ENCODE results near the gene MYO10.
A peak's percentile ranks its signal among the peaks of the same experiment; 100 is the strongest.

MYO10 gene

GRCh38 chr5:16943846-16944678 lies 8.0 kb upstream of the MYO10 start:
- no peak overlapping the region for H3K4me3 ChIP-seq (ENCODE audit: low read depth in 1 of 2, low read length in 2 of 2)
- H3K4me1 ChIP-seq (ENCODE audit: control insufficient read depth in 1 of 2, insufficient read depth in 2 of 2, low read length in 2 of 2) = peaks cover 0 to 4% of the 10 kb centered on the region in 2 donors
- H3K27me3 ChIP-seq (ENCODE audit: control insufficient read depth in 1 of 2, insufficient read depth in 2 of 2, low read length in 2 of 2) = no peaks in the 10 kb centered on the region
- no peak overlapping the region for H3K27ac ChIP-seq (ENCODE audit: low read depth, low read length)
- H3K36me3 ChIP-seq (ENCODE audit: control insufficient read depth in 1 of 2, insufficient read depth in 2 of 2, low read length in 2 of 2) = no peaks in the 10 kb centered on the region
- peaks cover 2 to 9% of the 10 kb centered on the region in 2 donors for H3K9me3 ChIP-seq (ENCODE audit: control insufficient read depth in 1 of 2, low read length in 2 of 2)
- no peak overlapping the region for H3K9ac ChIP-seq (ENCODE audit: low read depth in 1 of 2, low read length in 2 of 2)

GRCh38 chr5:16937503-16938161 lies 1.5 kb upstream of the MYO10 start:
- no peaks in the 10 kb centered on the region for H3K27me3 ChIP-seq (ENCODE audit: control insufficient read depth in 1 of 2, insufficient read depth in 2 of 2, low read length in 2 of 2)
- no peaks in the 10 kb centered on the region for H3K9me3 ChIP-seq (ENCODE audit: control insufficient read depth in 1 of 2, low read length in 2 of 2)
- no peaks in the 10 kb centered on the region for H3K36me3 ChIP-seq (ENCODE audit: control insufficient read depth in 1 of 2, insufficient read depth in 2 of 2, low read length in 2 of 2)
- H3K4me1 ChIP-seq (ENCODE audit: control insufficient read depth in 1 of 2, insufficient read depth in 2 of 2, low read length in 2 of 2) = peaks cover 11 to 27% of the 10 kb centered on the region in 2 donors
- H3K9ac ChIP-seq (ENCODE audit: low read depth in 1 of 2, low read length in 2 of 2) = no peak overlapping the region
- no peak overlapping the region for H3K27ac ChIP-seq (ENCODE audit: low read depth, low read length)
- peak overlapping the region in 1 of 2 donors; percentile 83 for H3K4me3 ChIP-seq (ENCODE audit: low read depth in 1 of 2, low read length in 2 of 2)

DNA sequence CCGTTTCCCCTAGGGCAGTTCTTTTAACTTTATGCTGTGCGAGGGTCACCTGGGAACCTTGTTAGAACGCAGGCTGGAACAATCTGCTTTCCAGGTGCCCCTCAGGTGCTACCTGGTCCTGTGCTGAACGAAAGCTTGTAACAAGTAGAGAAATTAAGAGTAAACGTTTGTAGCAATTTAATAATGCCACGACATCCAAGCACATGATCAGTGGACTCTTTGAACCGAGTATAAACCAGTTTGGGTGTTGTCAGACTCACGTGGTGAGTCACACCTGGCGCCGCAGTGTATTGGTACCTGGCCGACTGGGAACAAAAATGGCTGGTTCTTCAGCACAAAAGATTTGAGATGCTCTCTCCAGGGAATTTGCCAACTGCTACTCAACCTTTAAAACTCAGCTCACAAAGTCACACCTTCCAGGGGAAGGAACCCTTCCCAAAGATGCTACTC lies 926 bp upstream of the MYO10 start:
- Histone ChIP-seq H3K9me3 (ENCODE audit: control insufficient read depth in 1 of 2, low read length in 2 of 2) (no peaks in the 10 kb centered on the region), H3K27me3 (ENCODE audit: control insufficient read depth in 1 of 2, insufficient read depth in 2 of 2, low read length in 2 of 2) (no peaks in the 10 kb centered on the region), H3K36me3 (ENCODE audit: control insufficient read depth in 1 of 2, insufficient read depth in 2 of 2, low read length in 2 of 2) (no peaks in the 10 kb centered on the region), H3K27ac (ENCODE audit: low read depth, low read length) (peak overlapping the region; percentile 72), H3K9ac (ENCODE audit: low read depth in 1 of 2, low read length in 2 of 2) (peak overlapping the region; percentile 53 to 73), H3K4me3 (ENCODE audit: low read depth in 1 of 2, low read length in 2 of 2) (peak overlapping the region; percentile 77 to 83), H3K4me1 (ENCODE audit: control insufficient read depth in 1 of 2, insufficient read depth in 2 of 2, low read length in 2 of 2) (peaks cover 17 to 33% of the 10 kb centered on the region in 2 donors)

DNA sequence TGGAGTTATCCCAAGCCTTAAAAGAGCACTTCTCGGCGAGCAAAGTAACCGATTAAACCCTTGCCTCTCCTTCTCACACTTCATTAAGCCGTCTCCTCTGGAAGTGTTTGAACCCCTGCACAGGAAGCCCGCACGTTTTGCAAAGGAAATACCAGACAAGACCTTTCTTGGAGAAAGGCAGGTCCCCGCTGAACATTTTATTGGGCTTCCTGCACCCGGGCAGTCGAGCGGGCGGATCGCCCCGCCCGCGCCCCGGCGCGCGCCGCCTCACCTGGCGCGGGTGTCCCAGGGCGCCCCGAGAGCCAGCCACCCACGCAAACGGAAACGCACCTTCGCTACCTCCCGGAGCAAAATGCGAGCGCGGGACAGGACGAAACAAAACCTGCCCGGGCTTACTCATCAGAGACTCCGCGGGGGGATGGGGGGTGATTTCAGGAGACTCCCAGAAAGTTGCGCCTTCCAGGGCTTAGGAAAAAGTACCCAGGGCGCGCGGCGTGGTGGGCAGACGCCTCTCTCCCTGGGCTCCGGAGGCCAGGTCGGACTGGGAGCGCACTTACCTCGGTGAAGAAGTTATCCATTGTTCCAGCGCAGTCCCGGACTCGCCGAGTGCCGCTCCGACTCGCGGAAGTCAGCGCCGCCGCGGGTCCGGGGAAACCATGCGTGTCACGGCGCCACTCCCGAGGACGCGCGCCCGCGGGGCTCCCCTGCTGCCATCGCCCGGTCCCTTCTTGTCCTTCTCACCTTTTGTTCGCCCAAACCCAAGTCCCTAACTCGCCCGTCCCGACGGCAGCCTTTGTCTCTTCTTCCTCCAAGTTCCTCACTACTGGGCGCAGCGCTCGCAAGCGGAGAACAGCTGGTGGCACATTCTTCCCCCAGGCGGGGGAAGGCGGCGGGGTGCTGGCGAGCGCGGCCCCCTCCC lies 598 bp downstream of the MYO10 start:
- Histone ChIP-seq H3K27me3 (ENCODE audit: control insufficient read depth in 1 of 2, insufficient read depth in 2 of 2, low read length in 2 of 2) (no peaks in the 10 kb centered on the region), H3K4me1 (ENCODE audit: control insufficient read depth in 1 of 2, insufficient read depth in 2 of 2, low read length in 2 of 2) (peaks cover 25 to 45% of the 10 kb centered on the region in 2 donors), H3K27ac (ENCODE audit: low read depth, low read length) (peak overlapping the region; percentile 91), H3K9me3 (ENCODE audit: control insufficient read depth in 1 of 2, low read length in 2 of 2) (no peaks in the 10 kb centered on the region), H3K9ac (ENCODE audit: low read depth in 1 of 2, low read length in 2 of 2) (peak overlapping the region; percentile 86 to 89), H3K4me3 (ENCODE audit: low read depth in 1 of 2, low read length in 2 of 2) (peak overlapping the region; percentile 67 to 83), H3K36me3 (ENCODE audit: control insufficient read depth in 1 of 2, insufficient read depth in 2 of 2, low read length in 2 of 2) (no peaks in the 10 kb centered on the region)

GRCh38 chr5:16934677-16935153 lies 1.4 kb downstream of the MYO10 start:
- Histone ChIP-seq H3K36me3 (ENCODE audit: control insufficient read depth in 1 of 2, insufficient read depth in 2 of 2, low read length in 2 of 2) (no peaks in the 10 kb centered on the region), H3K9ac (ENCODE audit: low read depth in 1 of 2, low read length in 2 of 2) (peak overlapping the region; percentile 86 to 89), H3K4me3 (ENCODE audit: low read depth in 1 of 2, low read length in 2 of 2) (peak overlapping the region; percentile 67 to 83), H3K9me3 (ENCODE audit: control insufficient read depth in 1 of 2, low read length in 2 of 2) (no peaks in the 10 kb centered on the region), H3K27me3 (ENCODE audit: control insufficient read depth in 1 of 2, insufficient read depth in 2 of 2, low read length in 2 of 2) (no peaks in the 10 kb centered on the region), H3K27ac (ENCODE audit: low read depth, low read length) (no peak overlapping the region), H3K4me1 (ENCODE audit: control insufficient read depth in 1 of 2, insufficient read depth in 2 of 2, low read length in 2 of 2) (peaks cover 25 to 52% of the 10 kb centered on the region in 2 donors)

- no peaks in the 10 kb centered on the region for H3K36me3 ChIP-seq (ENCODE audit: control insufficient read depth in 1 of 2, insufficient read depth in 2 of 2, low read length in 2 of 2)
- H3K9me3 ChIP-seq (ENCODE audit: control insufficient read depth in 1 of 2, low read length in 2 of 2) = no peaks in the 10 kb centered on the region
- peak overlapping the region; percentile 86 to 89 for H3K9ac ChIP-seq (ENCODE audit: low read depth in 1 of 2, low read length in 2 of 2)
- peak overlapping the region; percentile 67 to 83 for H3K4me3 ChIP-seq (ENCODE audit: low read depth in 1 of 2, low read length in 2 of 2)
- H3K27ac ChIP-seq (ENCODE audit: low read depth, low read length) = no peak overlapping the region
- H3K27me3 ChIP-seq (ENCODE audit: control insufficient read depth in 1 of 2, insufficient read depth in 2 of 2, low read length in 2 of 2) = no peaks in the 10 kb centered on the region
- H3K4me1 ChIP-seq (ENCODE audit: control insufficient read depth in 1 of 2, insufficient read depth in 2 of 2, low read length in 2 of 2) = peaks cover 25 to 49% of the 10 kb centered on the region in 2 donors
Observed at GRCh38 chr5:16934123-16934522, 2.0 kb downstream of the MYO10 start.

GRCh38 chr5:16933337-16933736 lies 2.8 kb downstream of the MYO10 start:
- Histone ChIP-seq H3K9me3 (ENCODE audit: control insufficient read depth in 1 of 2, low read length in 2 of 2) (no peaks in the 10 kb centered on the region), H3K36me3 (ENCODE audit: control insufficient read depth in 1 of 2, insufficient read depth in 2 of 2, low read length in 2 of 2) (no peaks in the 10 kb centered on the region), H3K4me1 (ENCODE audit: control insufficient read depth in 1 of 2, insufficient read depth in 2 of 2, low read length in 2 of 2) (peaks cover 25 to 44% of the 10 kb centered on the region in 2 donors), H3K27me3 (ENCODE audit: control insufficient read depth in 1 of 2, insufficient read depth in 2 of 2, low read length in 2 of 2) (no peaks in the 10 kb centered on the region), H3K4me3 (ENCODE audit: low read depth in 1 of 2, low read length in 2 of 2) (peak overlapping the region; percentile 67 to 83), H3K9ac (ENCODE audit: low read depth in 1 of 2, low read length in 2 of 2) (peak overlapping the region; percentile 26 to 86), H3K27ac (ENCODE audit: low read depth, low read length) (peak overlapping the region; percentile 30)

- Histone ChIP-seq H3K9ac (ENCODE audit: low read depth in 1 of 2, low read length in 2 of 2) (peak overlapping the region; percentile 26 to 31), H3K36me3 (ENCODE audit: control insufficient read depth in 1 of 2, insufficient read depth in 2 of 2, low read length in 2 of 2) (no peaks in the 10 kb centered on the region), H3K4me1 (ENCODE audit: control insufficient read depth in 1 of 2, insufficient read depth in 2 of 2, low read length in 2 of 2) (peaks cover 25 to 41% of the 10 kb centered on the region in 2 donors), H3K27ac (ENCODE audit: low read depth, low read length) (no peak overlapping the region), H3K4me3 (ENCODE audit: low read depth in 1 of 2, low read length in 2 of 2) (peak overlapping the region; percentile 67 to 83), H3K9me3 (ENCODE audit: control insufficient read depth in 1 of 2, low read length in 2 of 2) (no peaks in the 10 kb centered on the region), H3K27me3 (ENCODE audit: control insufficient read depth in 1 of 2, insufficient read depth in 2 of 2, low read length in 2 of 2) (no peaks in the 10 kb centered on the region)
Observed at GRCh38 chr5:16932401-16932800, 3.7 kb downstream of the MYO10 start.

DNA sequence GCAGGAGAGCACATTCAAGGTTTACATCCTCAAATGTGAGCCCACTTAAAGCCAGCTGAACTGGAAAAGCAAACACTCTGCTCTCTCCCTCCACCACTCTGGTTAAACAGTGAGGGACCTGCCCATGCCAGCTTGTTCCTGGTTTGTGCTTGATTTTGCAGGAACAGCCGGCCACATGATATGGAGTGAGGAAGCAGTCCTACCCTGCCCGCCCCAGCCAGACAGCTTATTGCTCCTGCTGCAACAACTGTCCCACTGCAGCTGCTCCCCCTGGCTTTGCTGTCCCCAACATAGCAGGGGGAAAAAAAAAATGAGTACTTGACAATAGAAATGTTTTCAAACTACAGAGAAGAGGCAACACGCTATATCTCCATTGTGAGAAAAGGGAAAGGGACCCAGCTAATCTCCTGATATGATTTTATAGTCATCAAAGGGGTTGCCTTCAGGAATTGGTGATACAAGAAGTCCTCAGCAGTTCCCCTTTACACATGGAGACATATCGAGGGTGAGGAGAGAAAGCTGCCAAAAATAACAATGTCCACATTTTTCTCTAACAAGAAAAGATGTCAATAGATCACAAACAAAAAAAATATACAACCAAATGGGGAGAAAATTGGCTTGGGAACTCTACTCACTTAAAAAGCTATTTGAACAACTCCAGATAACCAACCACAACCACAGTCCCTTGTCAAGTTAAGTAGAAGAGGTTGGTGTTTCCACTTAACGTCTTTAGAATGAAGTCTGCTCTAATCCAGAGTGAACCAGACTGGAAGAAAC lies 4.6 kb downstream of the MYO10 start:
- Histone ChIP-seq H3K9me3 (ENCODE audit: control insufficient read depth in 1 of 2, low read length in 2 of 2) (no peaks in the 10 kb centered on the region), H3K27me3 (ENCODE audit: control insufficient read depth in 1 of 2, insufficient read depth in 2 of 2, low read length in 2 of 2) (no peaks in the 10 kb centered on the region), H3K36me3 (ENCODE audit: control insufficient read depth in 1 of 2, insufficient read depth in 2 of 2, low read length in 2 of 2) (no peaks in the 10 kb centered on the region), H3K27ac (ENCODE audit: low read depth, low read length) (peak overlapping the region; percentile 40), H3K4me3 (ENCODE audit: low read depth in 1 of 2, low read length in 2 of 2) (peak overlapping the region in 1 of 2 donors; percentile 67), H3K9ac (ENCODE audit: low read depth in 1 of 2, low read length in 2 of 2) (peak overlapping the region in 1 of 2 donors; percentile 31), H3K4me1 (ENCODE audit: control insufficient read depth in 1 of 2, insufficient read depth in 2 of 2, low read length in 2 of 2) (peaks cover 23 to 36% of the 10 kb centered on the region in 2 donors)
